ENCODE results near the gene TFAP2E.

- TF ChIP-seq, protein P1, sequence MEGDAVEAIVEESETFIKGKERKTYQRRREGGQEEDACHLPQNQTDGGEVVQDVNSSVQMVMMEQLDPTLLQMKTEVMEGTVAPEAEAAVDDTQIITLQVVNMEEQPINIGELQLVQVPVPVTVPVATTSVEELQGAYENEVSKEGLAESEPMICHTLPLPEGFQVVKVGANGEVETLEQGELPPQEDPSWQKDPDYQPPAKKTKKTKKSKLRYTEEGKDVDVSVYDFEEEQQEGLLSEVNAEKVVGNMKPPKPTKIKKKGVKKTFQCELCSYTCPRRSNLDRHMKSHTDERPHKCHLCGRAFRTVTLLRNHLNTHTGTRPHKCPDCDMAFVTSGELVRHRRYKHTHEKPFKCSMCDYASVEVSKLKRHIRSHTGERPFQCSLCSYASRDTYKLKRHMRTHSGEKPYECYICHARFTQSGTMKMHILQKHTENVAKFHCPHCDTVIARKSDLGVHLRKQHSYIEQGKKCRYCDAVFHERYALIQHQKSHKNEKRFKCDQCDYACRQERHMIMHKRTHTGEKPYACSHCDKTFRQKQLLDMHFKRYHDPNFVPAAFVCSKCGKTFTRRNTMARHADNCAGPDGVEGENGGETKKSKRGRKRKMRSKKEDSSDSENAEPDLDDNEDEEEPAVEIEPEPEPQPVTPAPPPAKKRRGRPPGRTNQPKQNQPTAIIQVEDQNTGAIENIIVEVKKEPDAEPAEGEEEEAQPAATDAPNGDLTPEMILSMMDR (IDR thresholded peaks at IDR 0.05; ENCODE audit: insufficient read depth, low read depth, low read length) = no peak
- no peak for TF ChIP-seq EZH2 (IDR thresholded peaks at IDR 0.05; ENCODE audit: insufficient read depth, low read length)
These were observed 12.2 kb downstream of the TFAP2E start for GRCh38 chr1:35585281-35585680.
